ENCODE results near the gene GNAI1. TPM values are rescaled to one million over a fixed set of nuclear protein-coding genes. Genes with fewer than 3 reads are reported as not detected.

Gene GNAI1
- total and polyA plus RNA-seq, 2 donors (not counting 1 experiment from before 2014, with no cell fraction given), result not detected

- intact Hi-C loops (cut with micrococcal nuclease), result no loop called here
Observed at GRCh38 chr7:80141376-80141775, 6.7 kb downstream of the GNAI1 start.

More at GRCh38 chr7:80141376-80141775, 6.7 kb downstream of the GNAI1 start:
- peaks cover 0 to 3% of the 10 kb centered on the region in 2 donors for H3K4me1 ChIP-seq (ENCODE audit: control insufficient read depth in 2 of 2, insufficient read depth in 2 of 2, low read length in 2 of 2)
- no peak for ATAC-seq (ENCODE audit: low read depth)
- peaks cover 7% of the 10 kb centered on the region for H3K4me1 Mint-ChIP-seq
- 58% methylated on average over 2 of the region's 2 CpGs for WGBS (ENCODE audit: insufficient coverage)
- no peaks in the 10 kb centered on the region for H3K36me3 ChIP-seq (replicated peaks in 1 of 2; ENCODE audit: control extremely low read depth in 1 of 2, control insufficient read depth in 1 of 2, extremely low read depth in 1 of 2, insufficient read depth in 2 of 2, low read length in 1 of 2)
- H3K4me2 ChIP-seq (replicated peaks; ENCODE audit: low read depth, low read length, poor library complexity, severe bottlenecking), result no peak overlapping the region
- no peaks in the 10 kb centered on the region for H3K79me2 ChIP-seq (ENCODE audit: control insufficient read depth, insufficient read depth, low read length)
- no peak overlapping the region for H3K9ac ChIP-seq (ENCODE audit: low read length)
- no peak for DNase-seq
- H2AFZ ChIP-seq (ENCODE audit: insufficient read depth, low read depth, low read length, poor library complexity, severe bottlenecking), result no peak overlapping the region
- no peaks in the 10 kb centered on the region for H4K20me1 ChIP-seq (ENCODE audit: control insufficient read depth, insufficient read depth, low read length, poor library complexity, severe bottlenecking)
- ChIA-PET POLR2A (no interaction called here), CTCF (no interaction called here)
- no peak overlapping the region for H3K27ac ChIP-seq (ENCODE audit: low read length in 2 of 2)
- H3K27me3 ChIP-seq (replicated peaks in 1 of 4; ENCODE audit: control extremely low read depth in 1 of 4, control insufficient read depth in 3 of 4, insufficient read depth in 4 of 4, low read length in 3 of 4), result peaks cover 0 to 13% (median 4%) of the 10 kb centered on the region in 4 experiments
- no peak overlapping the region for H3K27ac Mint-ChIP-seq
- no peak overlapping the region for H3K4me3 ChIP-seq (ENCODE audit: control extremely low read depth in 1 of 5, extremely low read depth in 1 of 5, insufficient read depth in 1 of 5, low read depth in 2 of 5, low read length in 4 of 5)
- TF ChIP-seq CTCF (IDR thresholded peaks at IDR 0.05), result no peak
- TF ChIP-seq EZH2 (IDR thresholded peaks at IDR 0.05; ENCODE audit: borderline replicate concordance, insufficient read depth, low read depth, low read length, poor library complexity, severe bottlenecking), result no peak
- no peaks in the 10 kb centered on the region for H3K9me3 ChIP-seq (ENCODE audit: control extremely low read depth in 1 of 3, control insufficient read depth in 2 of 3, insufficient read depth in 1 of 3, low read length in 2 of 3)
- peaks cover 28% of the 10 kb centered on the region for H3K27me3 Mint-ChIP-seq
- H3K4me3 Mint-ChIP-seq, result no peak overlapping the region
- no peaks in the 10 kb centered on the region for H3K9me3 Mint-ChIP-seq (ENCODE audit: insufficient read depth)

Data from B cell (primary cell).